ENCODE results near the gene RIC8B. TPM values are rescaled to one million over a fixed set of nuclear protein-coding genes. Genes with fewer than 3 reads are reported as not detected.

The RIC8B gene
- total and polyA plus RNA-seq, 12 donors, result 6.6 to 32.1 (median 22.3) TPM

DNA sequence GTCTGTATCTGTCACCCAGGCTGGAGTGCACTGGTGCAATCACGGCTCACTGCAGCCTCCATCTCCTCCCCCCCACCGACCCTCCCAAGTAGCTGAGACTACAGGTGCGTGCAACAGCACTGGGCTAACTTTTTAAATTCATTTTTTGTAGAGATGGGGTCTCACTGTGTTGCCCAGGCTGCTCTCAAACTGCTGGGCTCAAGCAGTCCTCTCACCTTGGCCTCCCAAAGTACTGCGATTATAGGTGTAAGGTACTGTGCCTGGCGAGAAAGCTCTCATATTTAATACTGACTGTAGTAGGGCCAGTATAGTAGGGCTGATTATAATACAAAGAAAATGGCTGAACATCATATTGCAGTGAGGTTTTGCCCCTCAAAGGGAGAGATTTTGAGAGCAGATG, 2.4 kb downstream of the RIC8B start:
- Histone ChIP-seq H3K27ac (no peak overlapping the region), H3K4me1 (peaks cover 2 to 52% (median 19%) of the 10 kb centered on the region in 9 donors), H3K36me3 (peaks cover 0 to 3% (median 0%) of the 10 kb centered on the region in 9 donors), H3K27me3 (no peaks in the 10 kb centered on the region), H3K9me3 (no peaks in the 10 kb centered on the region), H3K4me3 (no peak overlapping the region)
- ATAC-seq (no peak), DNase-seq (no peak)
- TF ChIP-seq, protein P1, sequence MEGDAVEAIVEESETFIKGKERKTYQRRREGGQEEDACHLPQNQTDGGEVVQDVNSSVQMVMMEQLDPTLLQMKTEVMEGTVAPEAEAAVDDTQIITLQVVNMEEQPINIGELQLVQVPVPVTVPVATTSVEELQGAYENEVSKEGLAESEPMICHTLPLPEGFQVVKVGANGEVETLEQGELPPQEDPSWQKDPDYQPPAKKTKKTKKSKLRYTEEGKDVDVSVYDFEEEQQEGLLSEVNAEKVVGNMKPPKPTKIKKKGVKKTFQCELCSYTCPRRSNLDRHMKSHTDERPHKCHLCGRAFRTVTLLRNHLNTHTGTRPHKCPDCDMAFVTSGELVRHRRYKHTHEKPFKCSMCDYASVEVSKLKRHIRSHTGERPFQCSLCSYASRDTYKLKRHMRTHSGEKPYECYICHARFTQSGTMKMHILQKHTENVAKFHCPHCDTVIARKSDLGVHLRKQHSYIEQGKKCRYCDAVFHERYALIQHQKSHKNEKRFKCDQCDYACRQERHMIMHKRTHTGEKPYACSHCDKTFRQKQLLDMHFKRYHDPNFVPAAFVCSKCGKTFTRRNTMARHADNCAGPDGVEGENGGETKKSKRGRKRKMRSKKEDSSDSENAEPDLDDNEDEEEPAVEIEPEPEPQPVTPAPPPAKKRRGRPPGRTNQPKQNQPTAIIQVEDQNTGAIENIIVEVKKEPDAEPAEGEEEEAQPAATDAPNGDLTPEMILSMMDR (IDR thresholded peaks at IDR 0.05), result no peak
- 92 to 93% methylated on average over 5 of the region's 5 CpGs for WGBS, 2 donors
- intact Hi-C loops (cut with DNase I), result no loop called here

DNA sequence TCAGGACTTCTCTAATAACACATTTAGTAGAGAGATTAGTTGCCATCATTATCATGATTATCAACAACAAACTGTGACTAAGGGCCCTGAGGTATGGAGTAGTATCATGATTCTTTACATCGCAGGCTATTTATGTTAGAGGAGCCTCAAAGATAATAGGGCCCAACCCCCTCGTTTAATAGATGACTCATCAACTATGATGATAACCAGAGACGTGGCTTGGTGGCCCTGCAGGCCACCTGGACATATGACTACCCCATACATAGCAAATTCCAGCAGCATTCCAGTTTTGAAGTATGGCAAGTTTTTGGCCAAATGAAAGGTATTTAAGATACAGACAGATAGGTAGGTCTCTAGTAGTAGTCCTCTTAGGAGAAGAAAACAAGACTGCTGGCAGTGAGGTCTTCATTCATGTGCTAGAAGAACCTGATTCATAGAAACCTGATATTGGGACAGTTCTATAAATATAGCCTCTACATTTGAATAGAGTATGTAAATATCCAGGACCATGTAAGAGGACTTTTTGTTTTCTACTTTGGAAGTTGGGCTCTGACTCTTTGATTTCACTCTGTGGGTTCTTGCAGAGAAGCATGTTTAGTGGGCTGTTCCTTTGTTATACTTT, 5.6 kb downstream of the RIC8B start:
- intact Hi-C loops (cut with DNase I), result no loop called here
- no peak for ATAC-seq

DNA sequence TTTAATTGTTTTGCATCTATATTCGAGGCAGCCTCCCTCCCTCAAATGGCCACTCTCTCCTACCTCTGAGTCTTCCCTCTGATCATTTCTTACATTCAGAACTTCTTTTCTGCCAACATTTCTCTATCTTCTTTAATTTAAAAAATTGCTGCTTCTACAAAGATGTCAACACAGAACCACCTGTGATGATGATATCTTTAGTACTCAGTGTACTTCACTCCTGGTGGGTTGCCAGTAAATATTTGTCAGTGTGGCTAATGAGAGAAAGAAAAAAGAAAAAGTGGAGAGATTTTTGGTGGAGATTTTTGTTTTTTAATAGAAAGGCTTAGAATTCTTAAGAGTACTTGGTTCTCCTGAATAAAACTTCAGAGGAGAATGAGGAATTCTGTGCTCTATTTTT, 8.1 kb downstream of the RIC8B start:
- intact Hi-C loops (cut with DNase I), result no loop called here
- H3K4me1 ChIP-seq, result peaks cover 0 to 37% (median 9%) of the 10 kb centered on the region in 9 donors
- peaks cover 0 to 37% (median 0%) of the 10 kb centered on the region in 9 donors for H3K36me3 ChIP-seq
- no peaks in the 10 kb centered on the region for H3K27me3 ChIP-seq
- ATAC-seq (no peak), DNase-seq (no peak)
- WGBS, 2 donors, result 54 to 64% methylated on average over 1 of the region's 1 CpG
- no peak overlapping the region for H3K27ac ChIP-seq
- TF ChIP-seq, protein P1 (IDR thresholded peaks at IDR 0.05), result no peak
- no peak overlapping the region for H3K4me3 ChIP-seq
- H3K9me3 ChIP-seq, result no peaks in the 10 kb centered on the region

More for the DNA sequence above, 5.6 kb downstream of the RIC8B start:
- DNase-seq, result no peak
- no peaks in the 10 kb centered on the region for H3K27me3 ChIP-seq
- no peak overlapping the region for H3K27ac ChIP-seq
- H3K9me3 ChIP-seq, result no peaks in the 10 kb centered on the region
- TF ChIP-seq, protein P1 (IDR thresholded peaks at IDR 0.05), result no peak
- no peak overlapping the region for H3K4me3 ChIP-seq
- peaks cover 0 to 20% (median 0%) of the 10 kb centered on the region in 9 donors for H3K36me3 ChIP-seq
- peaks cover 2 to 48% (median 18%) of the 10 kb centered on the region in 9 donors for H3K4me1 ChIP-seq
- 20 to 44% methylated on average over 3 of the region's 3 CpGs for WGBS, 2 donors

- WGBS, 2 donors, result 88 to 92% methylated on average over 5 of the region's 5 CpGs
- H3K4me1 ChIP-seq, result peaks cover 0 to 37% (median 9%) of the 10 kb centered on the region in 9 donors
- no peaks in the 10 kb centered on the region for H3K9me3 ChIP-seq
- DNase-seq, result no peak
- H3K4me3 ChIP-seq, result no peak overlapping the region
- ATAC-seq, result no peak
- peaks cover 0 to 46% (median 0%) of the 10 kb centered on the region in 9 donors for H3K36me3 ChIP-seq
- no peak overlapping the region for H3K27ac ChIP-seq
- TF ChIP-seq, protein P1 (IDR thresholded peaks at IDR 0.05), result no peak
- intact Hi-C loops (cut with DNase I), result no loop called here
- H3K27me3 ChIP-seq, result no peaks in the 10 kb centered on the region
Observed at GRCh38 chr12:106783515-106783914, 9.0 kb downstream of the RIC8B start.
